ENCODE data around the gene PHKB. TPM values are rescaled to one million over a fixed set of nuclear protein-coding genes. Genes with fewer than 3 reads are reported as not detected.
"Not testable (repeated sequence)": the region's sequence is repeated elsewhere in the genome, so short reads cannot be mapped to it uniquely, and the experiment has no call there.

The PHKB gene
- total RNA-seq, 1 experiment from 2014 or later = 35.6 TPM

DNA sequence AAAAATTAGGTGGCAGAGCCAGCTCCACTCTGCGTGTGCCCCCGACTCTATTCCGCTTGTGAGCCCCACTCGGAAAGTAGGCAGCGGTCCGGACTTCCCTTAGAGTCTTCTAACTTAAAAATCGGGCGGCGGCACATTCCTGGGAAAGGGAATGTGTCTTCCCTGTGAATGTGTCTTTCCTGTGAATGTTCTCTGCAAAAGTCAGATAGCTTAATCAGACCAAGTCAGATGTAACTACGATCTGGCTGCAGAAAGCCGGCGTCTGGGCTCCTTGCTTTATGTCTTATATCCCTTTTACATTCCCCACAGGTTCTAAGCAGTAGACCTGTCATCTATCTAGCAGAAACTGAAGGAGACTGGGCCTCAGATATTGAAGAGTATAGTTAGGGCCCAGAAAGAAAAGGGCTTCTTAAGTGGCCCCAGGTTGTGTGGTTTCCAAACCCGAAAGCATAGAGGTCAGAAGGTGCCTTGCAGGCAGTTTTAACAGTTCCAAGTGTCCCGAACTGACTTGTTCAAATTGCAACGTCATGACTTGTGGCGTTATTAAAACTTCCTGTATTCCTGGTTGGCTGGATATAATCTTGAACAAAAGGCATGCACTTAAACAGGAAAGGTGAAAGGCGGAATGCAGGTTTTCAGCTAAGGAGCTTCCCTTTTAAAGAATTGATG lies 601 bp downstream of the PHKB start:
- no peaks in the 10 kb centered on the region for H3K9me3 ChIP-seq (replicated peaks)
- peak overlapping the region; percentile 98 for H3K27ac ChIP-seq
- H3K4me1 ChIP-seq = no peaks in the 10 kb centered on the region
- no peaks in the 10 kb centered on the region for H3K27me3 ChIP-seq
- peak overlapping the region; percentile 92 for H3K4me3 ChIP-seq
- no peaks in the 10 kb centered on the region for H3K36me3 ChIP-seq
- peak; percentile 10 to 31 for DNase-seq

DNA sequence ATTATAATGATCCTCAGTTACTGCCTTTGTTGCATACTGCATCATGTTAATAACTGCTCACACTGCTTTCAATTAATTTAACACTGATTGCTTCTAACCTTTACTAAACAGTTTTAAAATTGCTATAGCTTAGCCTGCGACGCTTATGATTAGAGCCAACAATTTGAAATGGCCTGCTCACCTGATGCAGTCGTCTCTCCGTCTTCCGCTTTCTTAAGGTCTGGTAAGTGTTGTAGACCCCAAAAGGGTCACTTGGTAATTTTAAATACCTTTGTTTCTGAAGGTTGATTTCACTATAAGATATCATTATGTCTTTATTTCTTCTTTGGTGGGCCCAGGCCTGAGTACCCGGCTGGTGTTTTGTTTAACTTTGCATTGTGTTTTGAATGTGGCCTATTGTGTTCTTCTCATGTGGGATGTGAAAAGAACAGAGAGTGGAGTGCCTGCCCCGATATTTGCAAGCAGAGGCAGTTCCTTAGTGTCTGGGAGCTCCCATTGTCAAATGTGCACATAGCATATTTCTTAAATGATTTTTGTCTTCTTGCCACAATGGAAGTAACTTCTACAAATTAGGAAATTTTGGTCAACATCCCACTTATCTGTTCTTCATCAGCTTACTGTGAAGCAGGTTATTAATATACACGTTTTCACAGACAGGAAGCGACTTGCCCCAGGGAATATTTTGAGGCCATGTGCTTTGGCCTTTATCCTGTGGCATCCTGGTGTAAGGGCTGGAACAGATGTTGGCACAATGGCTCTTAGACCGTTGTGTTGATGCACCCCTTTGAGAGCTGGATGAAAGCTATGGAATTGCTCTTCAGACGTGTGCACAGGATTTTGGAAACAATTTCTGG lies 2.9 kb downstream of the PHKB start:
- no peak overlapping the region for H3K27ac ChIP-seq
- DNase-seq = peak in 1 of 2 experiments; percentile 10
- H3K9me3 ChIP-seq (replicated peaks) = no peaks in the 10 kb centered on the region
- H3K4me3 ChIP-seq = no peak overlapping the region
- no peaks in the 10 kb centered on the region for H3K4me1 ChIP-seq
- no peaks in the 10 kb centered on the region for H3K27me3 ChIP-seq
- no peaks in the 10 kb centered on the region for H3K36me3 ChIP-seq

DNA sequence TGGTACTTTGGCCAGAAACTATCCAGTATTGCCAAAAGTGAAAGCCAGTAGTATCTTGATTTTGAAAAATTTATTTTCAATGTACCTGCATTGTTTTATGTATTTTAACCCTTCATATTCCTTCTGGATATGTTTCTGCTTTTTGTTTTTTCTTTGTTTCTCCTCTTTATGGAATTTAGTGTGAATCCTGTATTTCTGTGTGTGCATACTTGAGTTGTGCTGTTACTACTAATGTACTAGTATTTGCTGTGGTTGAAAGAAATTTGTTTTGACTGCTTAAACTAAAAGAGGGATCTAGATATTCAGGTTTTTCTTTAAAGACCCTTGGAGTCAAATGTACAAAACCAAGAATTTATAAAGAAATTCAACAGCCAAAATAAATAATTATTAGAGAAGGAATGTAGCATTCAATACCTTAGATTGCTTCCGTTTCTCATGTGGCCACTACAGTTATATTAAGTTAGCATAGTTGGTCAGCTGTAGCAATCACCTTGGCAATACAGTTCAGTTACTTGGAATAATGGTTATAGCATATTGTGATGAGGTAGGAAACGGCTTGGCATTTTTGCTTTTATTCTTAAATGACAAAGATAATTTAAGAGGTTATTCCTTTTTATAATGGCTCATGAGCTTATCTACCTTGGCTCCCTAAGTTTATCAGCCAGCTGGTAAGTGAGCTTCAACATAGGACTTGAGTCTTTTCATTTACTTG lies 4.9 kb downstream of the PHKB start:
- no peaks in the 10 kb centered on the region for H3K4me1 ChIP-seq
- H3K9me3 ChIP-seq (replicated peaks) = no peaks in the 10 kb centered on the region
- H3K27ac ChIP-seq = no peak overlapping the region

DNA sequence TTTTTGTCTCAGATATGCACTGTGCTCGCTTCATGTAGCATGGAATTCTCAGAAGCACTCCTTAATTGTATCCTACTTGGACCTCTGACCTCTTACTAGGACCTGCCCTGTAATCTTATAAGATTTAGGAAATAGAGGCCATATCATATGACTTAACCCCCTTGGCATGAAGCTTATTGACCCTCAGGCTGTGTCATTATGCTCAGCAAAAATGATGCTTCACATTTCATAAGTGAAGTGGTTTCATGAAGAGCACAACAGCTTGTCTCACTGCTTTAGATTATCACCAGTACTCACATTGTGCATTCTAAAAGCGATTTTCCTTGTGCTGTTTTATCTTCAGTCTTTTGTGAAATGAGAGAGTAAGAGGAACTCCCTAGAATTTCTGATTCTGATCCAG lies 6.4 kb downstream of the PHKB start:
- no peak overlapping the region for H3K4me3 ChIP-seq
- no peak overlapping the region for H3K27ac ChIP-seq
- H3K4me1 ChIP-seq = no peaks in the 10 kb centered on the region
- no peaks in the 10 kb centered on the region for H3K36me3 ChIP-seq
- H3K27me3 ChIP-seq = no peaks in the 10 kb centered on the region
- DNase-seq = no peak
- no peaks in the 10 kb centered on the region for H3K9me3 ChIP-seq (replicated peaks)

More for the DNA sequence above, 4.9 kb downstream of the PHKB start:
- H3K4me3 ChIP-seq = no peak overlapping the region
- H3K36me3 ChIP-seq = no peaks in the 10 kb centered on the region
- H3K27me3 ChIP-seq = no peaks in the 10 kb centered on the region
- no peak for DNase-seq

GRCh38 chr16:47468070-47468689 lies 7.0 kb downstream of the PHKB start:
- not testable (repeated sequence) for H3K36me3 ChIP-seq; H3K4me3 ChIP-seq; DNase-seq; H3K4me1 ChIP-seq; H3K9me3 ChIP-seq (replicated peaks); H3K27ac ChIP-seq; H3K27me3 ChIP-seq

- Histone ChIP-seq H3K9me3 (replicated peaks) (no peaks in the 10 kb centered on the region), H3K4me3 (no peak overlapping the region), H3K4me1 (no peaks in the 10 kb centered on the region), H3K36me3 (no peaks in the 10 kb centered on the region), H3K27ac (no peak overlapping the region), H3K27me3 (no peaks in the 10 kb centered on the region)
- DNase-seq = no peak
Measured at GRCh38 chr16:47469227-47469626, 8.1 kb downstream of the PHKB start.

DNA sequence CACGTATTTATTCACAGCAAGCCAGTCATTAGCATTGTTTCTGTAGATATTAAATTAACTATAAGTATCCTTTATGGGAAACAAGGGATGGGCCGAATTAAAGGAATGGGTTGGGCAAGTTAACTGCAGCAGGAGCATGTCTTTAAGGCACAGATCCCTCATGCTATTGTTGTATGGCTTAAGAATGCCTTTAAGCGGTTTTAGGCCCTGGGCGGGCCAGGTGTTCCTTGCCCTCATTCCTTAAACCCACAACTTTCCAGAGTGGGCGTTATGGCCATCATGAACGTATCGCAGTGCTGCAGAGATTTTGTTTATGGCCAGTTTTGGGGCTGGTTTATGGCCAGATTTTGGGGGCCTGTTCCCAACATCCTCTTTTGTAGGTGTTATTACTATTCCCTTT lies 9.1 kb downstream of the PHKB start:
- no peak for DNase-seq
- no peak overlapping the region for H3K4me3 ChIP-seq
- H3K27me3 ChIP-seq = no peaks in the 10 kb centered on the region
- no peaks in the 10 kb centered on the region for H3K9me3 ChIP-seq (replicated peaks)
- no peak overlapping the region for H3K27ac ChIP-seq
- no peaks in the 10 kb centered on the region for H3K36me3 ChIP-seq
- no peaks in the 10 kb centered on the region for H3K4me1 ChIP-seq

- H3K4me1 ChIP-seq = no peaks in the 10 kb centered on the region
Measured at GRCh38 chr16:47470810-47471209, 9.7 kb downstream of the PHKB start.

DNA sequence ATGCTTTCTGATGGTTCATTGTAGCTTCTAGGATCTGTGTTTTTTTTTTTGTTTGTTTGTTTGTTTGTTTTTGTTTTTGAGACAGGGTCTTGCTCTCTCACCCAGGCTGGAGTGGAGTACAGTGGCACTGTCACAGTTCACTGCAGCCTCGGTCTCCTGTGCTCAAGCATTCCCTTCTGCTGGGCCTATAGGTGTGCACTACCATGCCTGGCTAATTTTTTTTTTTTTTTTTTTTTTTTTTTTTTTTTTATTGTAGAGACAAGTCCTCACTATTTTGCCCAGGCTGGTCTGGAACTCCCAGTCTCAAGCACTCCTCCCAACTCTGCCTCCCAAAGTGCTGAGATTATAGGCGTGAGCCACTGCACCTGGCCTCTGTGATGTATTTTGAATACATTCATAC lies 11.9 kb downstream of the PHKB start:
- not testable (repeated sequence) for H3K27ac ChIP-seq; DNase-seq; H3K4me3 ChIP-seq; H3K27me3 ChIP-seq; H3K9me3 ChIP-seq (replicated peaks); H3K36me3 ChIP-seq; H3K4me1 ChIP-seq

More at GRCh38 chr16:47470810-47471209, 9.7 kb downstream of the PHKB start:
- no peak overlapping the region for H3K4me3 ChIP-seq
- no peaks in the 10 kb centered on the region for H3K9me3 ChIP-seq (replicated peaks)
- H3K36me3 ChIP-seq = no peaks in the 10 kb centered on the region
- no peak overlapping the region for H3K27ac ChIP-seq
- H3K27me3 ChIP-seq = no peaks in the 10 kb centered on the region
- no peak for DNase-seq

- no peaks in the 10 kb centered on the region for H3K4me1 ChIP-seq
- no peak for DNase-seq
- H3K4me3 ChIP-seq = no peak overlapping the region
- H3K9me3 ChIP-seq (replicated peaks) = no peaks in the 10 kb centered on the region
- no peaks in the 10 kb centered on the region for H3K36me3 ChIP-seq
- no peaks in the 10 kb centered on the region for H3K27me3 ChIP-seq
- H3K27ac ChIP-seq = no peak overlapping the region
Measured at GRCh38 chr16:47473792-47474191, 12.7 kb downstream of the PHKB start.

DNA sequence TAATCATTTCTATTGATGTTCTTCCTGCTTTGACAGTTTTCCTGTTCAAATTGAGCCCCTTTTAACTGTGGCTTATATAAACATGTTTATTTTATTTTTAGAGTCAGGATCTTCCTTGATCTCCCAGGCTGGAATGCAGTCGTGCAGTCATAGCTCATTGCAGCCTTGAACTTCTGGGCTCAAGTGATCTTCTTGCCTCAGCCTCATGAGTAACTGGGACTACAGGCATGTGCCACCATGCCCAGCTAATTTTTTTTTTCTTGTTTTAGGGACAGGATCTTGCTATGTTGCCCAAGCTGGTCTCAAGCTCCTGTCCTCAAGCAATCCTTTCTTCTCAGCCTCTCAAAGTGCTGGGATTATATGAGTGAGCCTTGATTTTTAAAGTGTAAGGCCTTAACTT lies 14.7 kb downstream of the PHKB start:
- no peak for DNase-seq
- H3K27ac ChIP-seq = no peak overlapping the region
- no peak overlapping the region for H3K4me3 ChIP-seq
- H3K27me3 ChIP-seq = no peaks in the 10 kb centered on the region
- H3K9me3 ChIP-seq (replicated peaks) = no peaks in the 10 kb centered on the region
- H3K36me3 ChIP-seq = no peaks in the 10 kb centered on the region
- H3K4me1 ChIP-seq = no peaks in the 10 kb centered on the region

DNA sequence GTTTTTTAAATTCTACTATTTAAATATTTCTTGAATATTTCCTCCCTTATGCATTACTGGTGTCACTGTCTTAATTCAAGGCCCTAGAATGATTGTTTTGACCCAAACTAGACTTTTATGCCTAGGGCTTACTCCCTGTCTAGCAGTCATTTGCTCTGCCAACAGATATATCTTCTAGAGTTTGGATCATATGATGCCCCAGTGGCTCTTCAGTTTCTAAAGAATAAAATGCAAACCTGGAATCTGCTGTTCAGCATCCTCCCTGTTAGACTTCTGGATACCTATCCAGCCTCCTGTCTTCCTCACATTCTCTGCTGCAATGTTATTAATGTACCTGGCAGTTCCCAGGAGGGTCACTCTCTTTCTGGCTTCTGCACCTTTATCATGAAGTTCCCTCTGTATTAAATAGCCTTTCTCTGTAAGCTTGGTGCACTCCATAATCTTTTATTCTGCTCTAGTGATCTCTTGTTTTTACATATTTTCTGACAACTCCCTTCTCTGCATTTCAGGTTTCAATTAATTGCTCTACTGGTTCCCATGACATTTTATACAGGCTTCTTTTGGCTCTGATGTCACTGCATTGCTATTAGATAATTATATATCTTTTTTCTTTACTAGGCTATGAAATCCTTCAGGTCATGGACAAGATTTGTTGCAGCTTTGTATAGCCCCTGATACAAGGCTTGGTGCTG lies 15.7 kb downstream of the PHKB start:
- H3K27ac ChIP-seq = no peak overlapping the region
- DNase-seq = no peak
- no peak overlapping the region for H3K4me3 ChIP-seq
- H3K4me1 ChIP-seq = no peaks in the 10 kb centered on the region
- H3K36me3 ChIP-seq = no peaks in the 10 kb centered on the region
- no peaks in the 10 kb centered on the region for H3K9me3 ChIP-seq (replicated peaks)
- H3K27me3 ChIP-seq = no peaks in the 10 kb centered on the region

GRCh38 chr16:47477679-47478078 lies 16.5 kb downstream of the PHKB start:
- Histone ChIP-seq H3K27ac (no peak overlapping the region), H3K36me3 (no peaks in the 10 kb centered on the region), H3K4me1 (no peaks in the 10 kb centered on the region), H3K9me3 (replicated peaks) (no peaks in the 10 kb centered on the region), H3K4me3 (no peak overlapping the region), H3K27me3 (no peaks in the 10 kb centered on the region)
- no peak for DNase-seq

DNA sequence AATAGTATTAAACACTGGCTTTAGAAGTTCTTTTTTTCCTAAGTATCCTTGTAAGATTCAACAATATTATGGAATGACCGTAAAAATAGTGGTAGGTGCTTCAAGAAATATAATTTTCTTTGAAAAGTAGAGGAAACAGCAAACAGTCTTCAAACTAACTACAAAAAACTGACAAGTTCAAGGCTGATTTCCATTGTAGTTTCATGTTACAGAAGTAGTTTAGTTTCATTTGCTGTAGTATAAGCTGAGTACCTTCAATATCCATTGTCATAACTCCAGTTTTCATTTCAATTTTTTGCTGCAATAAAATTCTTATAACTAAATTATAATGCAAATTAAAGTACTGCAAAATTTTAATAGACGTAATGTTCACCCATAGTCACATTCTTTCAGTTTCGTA lies 19.3 kb downstream of the PHKB start:
- DNase-seq = no peak
- Histone ChIP-seq H3K36me3 (no peaks in the 10 kb centered on the region), H3K4me1 (no peaks in the 10 kb centered on the region), H3K4me3 (no peak overlapping the region), H3K27me3 (no peaks in the 10 kb centered on the region), H3K27ac (no peak overlapping the region), H3K9me3 (replicated peaks) (no peaks in the 10 kb centered on the region)

Data from SJCRH30 (cell line).